HepG2 (cell line): Measurements from ENCODE around the gene NINL. TPM values are rescaled to one million over a fixed set of nuclear protein-coding genes. Genes with fewer than 3 reads are reported as not detected.

ENCODE experiments used
- ARNT2 ChIP-seq: sonication (generic); formaldehyde crosslinking; IDR thresholded peaks from 2 replicates; pipeline ENCODE4 v1.8.0; 2022; ENCODE audit warnings: mild to moderate bottlenecking, low read depth, missing genetic modification reagents, moderate library complexity
- E2F2 ChIP-seq: sonication (generic); formaldehyde crosslinking; IDR thresholded peaks from 2 replicates; pipeline ENCODE4 v1.4.0; 2020; ENCODE audit warnings: missing genetic modification reagents, borderline replicate concordance
- ESRRA ChIP-seq: sonication (generic); formaldehyde crosslinking; IDR thresholded peaks from 2 replicates; pipeline ENCODE4 v1.5.1; 2020; ENCODE audit warnings: mild to moderate bottlenecking, low read depth, missing genetic modification reagents
- ETV6 ChIP-seq: sonication (generic); formaldehyde crosslinking; conservative IDR thresholded peaks from 2 replicates; pipeline ENCODE4 v1.4.0; 2020; ENCODE audit warnings: missing genetic modification reagents
- KDM5A ChIP-seq: fragments of 200-600 bp; sonication (generic); IDR thresholded peaks from 2 replicates; pipeline ENCODE4 v1.7.0; 2018; ENCODE audit warnings: antibody characterized with exemption, mild to moderate bottlenecking, low read length, borderline replicate concordance
- LCORL ChIP-seq, 2 experiments: fragments of 450-650 bp in 1 of 2; sonication (generic) in 1 of 2; formaldehyde crosslinking in 1 of 2; IDR thresholded peaks; 2 replicates each; pipeline versions ENCODE4 v1.5.0 to v1.6.1; 2017 to 2020; ENCODE audit warnings: antibody characterized with exemption in 1 of 2, missing genetic modification reagents in 1 of 2
- MAFG ChIP-seq: sonication (generic); formaldehyde crosslinking; IDR thresholded peaks from 2 replicates; pipeline ENCODE4 v1.5.1; 2020; ENCODE audit warnings: mild to moderate bottlenecking, missing genetic modification reagents
- PAX8 ChIP-seq: sonication (generic); formaldehyde crosslinking; IDR thresholded peaks from 2 replicates; pipeline ENCODE4 v1.8.0; 2022; ENCODE audit warnings: mild to moderate bottlenecking, missing genetic modification reagents, borderline replicate concordance
- SMAD9 ChIP-seq: sonication (generic); formaldehyde crosslinking; IDR thresholded peaks from 2 replicates; pipeline ENCODE4 v1.5.1; 2020; ENCODE audit warnings: mild to moderate bottlenecking, missing genetic modification reagents
- SNAPC4 ChIP-seq: sonication (generic); formaldehyde crosslinking; IDR thresholded peaks from 2 replicates; pipeline ENCODE4 v1.4.0; 2020; ENCODE audit warnings: mild to moderate bottlenecking, missing genetic modification reagents
- SRSF4 ChIP-seq: fragments of 200-400 bp; formaldehyde crosslinking; IDR thresholded peaks from one replicate; pipeline ENCODE4 v1.6.1; 2018; ENCODE audit warnings: mild to moderate bottlenecking, low read depth, low read length, moderate library complexity; ENCODE audit not compliant: poor library complexity, severe bottlenecking
- STAT6 ChIP-seq: sonication (generic); formaldehyde crosslinking; IDR thresholded peaks from 2 replicates; pipeline ENCODE4 v1.4.0; 2020; ENCODE audit warnings: missing genetic modification reagents, mild to moderate bottlenecking, borderline replicate concordance
- ZMAT5 ChIP-seq: sonication (generic); formaldehyde crosslinking; IDR thresholded peaks from 2 replicates; pipeline ENCODE4 v1.5.0; 2020; ENCODE audit warnings: mild to moderate bottlenecking, low read depth, missing genetic modification reagents, borderline replicate concordance
- ZNF292 ChIP-seq: sonication (generic); formaldehyde crosslinking; IDR thresholded peaks from 2 replicates; pipeline ENCODE4 v1.8.1; 2022; ENCODE audit warnings: mild to moderate bottlenecking, low read depth, missing genetic modification reagents, borderline replicate concordance
- ZNF557 ChIP-seq: sonication (generic); formaldehyde crosslinking; IDR thresholded peaks from 2 replicates; pipeline ENCODE4 v1.4.0; 2020; ENCODE audit warnings: missing genetic modification reagents
- ZNF839 ChIP-seq: sonication (generic); formaldehyde crosslinking; IDR thresholded peaks from 2 replicates; pipeline ENCODE4 v1.4.0; 2020; ENCODE audit warnings: missing genetic modification reagents, mild to moderate bottlenecking, borderline replicate concordance
- ZNF850 ChIP-seq: sonication (generic); formaldehyde crosslinking; conservative IDR thresholded peaks from 2 replicates; pipeline ENCODE4 v1.9.0; 2021; ENCODE audit warnings: mild to moderate bottlenecking, missing genetic modification reagents
- ZNF883 ChIP-seq: sonication (generic); formaldehyde crosslinking; IDR thresholded peaks from 2 replicates; pipeline ENCODE4 v1.5.1; 2020; ENCODE audit warnings: mild to moderate bottlenecking, missing genetic modification reagents; ENCODE audit errors: not compliant biosample characterization
- polyA plus RNA-seq, 8 experiments: library from polyadenylated mRNA; depleted of rRNA in 3 of 8; stranded (reverse) in 7 of 8; unstranded in 1 of 8; fragments of >200 nt; fragmentation: Illumina TruSeq in 4 of 8; extraction: Trizol in 4 of 8; gene quantifications; 2 replicates each; pipeline versions ENCODE4 v1.2.1 to v1.2.3, GENCODE V29; 2011 to 2016; ENCODE audit warnings: low read depth in 4 of 8, missing spikeins in 1 of 8, mixed read lengths in 1 of 8; ENCODE audit not compliant: insufficient read depth in 1 of 8
- total RNA-seq, 5 experiments: library from RNA; depleted of rRNA; stranded (reverse); fragments of >200 nt; fragmentation: Illumina TruSeq; extraction: Trizol; gene quantifications; 2 replicates each; pipeline ENCODE4 v1.2.3, GENCODE V29; 2016; ENCODE audit warnings: low read depth in 1 of 5

Gene NINL
- total and polyA plus RNA-seq, 2 of the 13 experiments (the other 11 are each of a cell fraction or from before 2014, with no cell fraction given) = 32.3 to 34.3 TPM

- no peak for TF ChIP-seq ZMAT5
- peak; percentile 77; the same call in 1 of the 2 replicates for TF ChIP-seq PAX8 (CRISPR knock-in tag)
- peak; percentile 93; the same call in 1 of the 2 replicates for TF ChIP-seq ZNF839
- no peak for TF ChIP-seq LCORL (IDR thresholded peaks at IDR 0.05)
- no peak; the same call in 1 of the 2 replicates for TF ChIP-seq LCORL (CRISPR knock-in tag; IDR thresholded peaks at IDR 0.05)
- TF ChIP-seq SRSF4 = peak; percentile 46
- TF ChIP-seq ETV6 = peak; percentile 63; the same call in 1 of the 2 replicates
- TF ChIP-seq ARNT2 = peak; percentile 91
- no peak for TF ChIP-seq MAFG (CRISPR knock-in tag)
- peak; percentile 87; the same call in 1 of the 2 replicates for TF ChIP-seq ZNF850 (CRISPR knock-in tag)
- no peak for TF ChIP-seq STAT6 (CRISPR knock-in tag)
- TF ChIP-seq KDM5A = peak; percentile 56; the same call in 1 of the 2 replicates
- TF ChIP-seq E2F2 (CRISPR knock-in tag) = no peak
- no peak for TF ChIP-seq ZNF557 (CRISPR knock-in tag)
- no peak for TF ChIP-seq ZNF292 (CRISPR knock-in tag)
- peak; percentile 57; the same call in 1 of the 2 replicates for TF ChIP-seq SMAD9 (CRISPR knock-in tag)
- TF ChIP-seq SNAPC4 (CRISPR knock-in tag) = no peak
- TF ChIP-seq ZNF883 (CRISPR knock-in tag) = peak; percentile 88
- TF ChIP-seq ESRRA (CRISPR knock-in tag) = 0 out of 2 replicates have a peak, but pooled peaks have one; percentile 43
These were observed at the start of gene NINL (continued) for GRCh38 chr20:25584905-25585704.
